Omental fat pad (tissue), 4 donors: ENCODE measurements around the gene FAM131B. TPM values are rescaled to one million over a fixed set of nuclear protein-coding genes. Genes with fewer than 3 reads are reported as not detected.

ENCODE experiments used
- ATAC-seq: fragments of 150-250 bp; one replicate; pipeline ENCODE4 v1.9.1; 2016; ENCODE audit warnings: mild to moderate bottlenecking, moderate library complexity; ENCODE audit not compliant: low FRiP score
- DNase-seq: peaks from one replicate; pipeline ENCODE4 v3.0.0-alpha.2; 2019; ENCODE audit warnings: low spot score
- total RNA-seq, 4 donors: library from RNA; depleted of rRNA; stranded (reverse); fragments of >200 nt; gene quantifications; one replicate each; pipeline ENCODE4 v1.1.0, GENCODE V29; 2016
- TF ChIP-seq, protein P1 (sequence below), 3 donors: fragments of 450-650 bp; IDR thresholded peaks; one replicate each; pipeline ENCODE4 v1.5.1; 2016 to 2017; ENCODE audit warnings: antibody characterized with exemption in 3 of 3, mild to moderate bottlenecking in 3 of 3, moderate library complexity in 2 of 3

The FAM131B gene
- total RNA-seq, 4 donors from 2014 or later = 0.56 to 1.2 (median 0.77) TPM

DNA sequence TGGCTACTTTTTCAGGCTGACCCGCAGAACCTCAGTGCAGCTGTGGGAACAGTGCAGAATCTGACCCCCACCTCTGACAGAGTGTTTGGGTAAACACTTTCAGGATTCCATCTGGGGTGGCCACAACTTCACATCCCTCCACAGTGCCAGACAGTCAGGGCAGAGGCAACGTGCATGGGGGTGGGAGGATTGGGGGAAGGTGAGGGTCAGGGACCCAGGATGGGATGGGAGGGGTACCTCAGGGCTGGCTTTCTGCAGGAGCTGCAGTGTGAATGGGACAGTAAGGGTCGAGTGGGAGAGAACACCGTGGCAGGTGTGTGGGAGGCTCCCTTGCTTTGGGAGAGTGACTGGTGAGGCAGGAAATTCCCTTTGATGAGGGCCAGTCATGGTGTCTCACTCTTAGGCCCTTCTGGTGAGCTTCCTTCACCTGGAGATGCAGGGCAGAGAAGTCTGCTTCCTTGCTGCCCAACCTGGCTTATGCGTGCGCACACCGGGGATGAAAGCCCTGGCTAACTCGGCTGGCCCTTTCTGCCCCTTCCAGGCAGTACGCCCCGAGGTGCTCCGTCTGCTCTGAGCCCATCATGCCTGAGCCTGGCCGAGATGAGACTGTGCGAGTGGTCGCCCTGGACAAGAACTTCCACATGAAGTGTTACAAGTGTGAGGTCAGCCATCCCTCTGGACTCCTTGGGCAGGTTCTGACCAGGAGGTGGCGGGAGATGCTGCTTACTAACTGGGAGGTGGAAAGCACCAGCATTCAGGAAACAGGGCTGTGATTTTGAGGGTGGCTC lies 27.0 kb upstream of the FAM131B start:
- TF ChIP-seq, protein P1, sequence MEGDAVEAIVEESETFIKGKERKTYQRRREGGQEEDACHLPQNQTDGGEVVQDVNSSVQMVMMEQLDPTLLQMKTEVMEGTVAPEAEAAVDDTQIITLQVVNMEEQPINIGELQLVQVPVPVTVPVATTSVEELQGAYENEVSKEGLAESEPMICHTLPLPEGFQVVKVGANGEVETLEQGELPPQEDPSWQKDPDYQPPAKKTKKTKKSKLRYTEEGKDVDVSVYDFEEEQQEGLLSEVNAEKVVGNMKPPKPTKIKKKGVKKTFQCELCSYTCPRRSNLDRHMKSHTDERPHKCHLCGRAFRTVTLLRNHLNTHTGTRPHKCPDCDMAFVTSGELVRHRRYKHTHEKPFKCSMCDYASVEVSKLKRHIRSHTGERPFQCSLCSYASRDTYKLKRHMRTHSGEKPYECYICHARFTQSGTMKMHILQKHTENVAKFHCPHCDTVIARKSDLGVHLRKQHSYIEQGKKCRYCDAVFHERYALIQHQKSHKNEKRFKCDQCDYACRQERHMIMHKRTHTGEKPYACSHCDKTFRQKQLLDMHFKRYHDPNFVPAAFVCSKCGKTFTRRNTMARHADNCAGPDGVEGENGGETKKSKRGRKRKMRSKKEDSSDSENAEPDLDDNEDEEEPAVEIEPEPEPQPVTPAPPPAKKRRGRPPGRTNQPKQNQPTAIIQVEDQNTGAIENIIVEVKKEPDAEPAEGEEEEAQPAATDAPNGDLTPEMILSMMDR (IDR thresholded peaks at IDR 0.05) = no peak
- ATAC-seq = no peak
- DNase-seq = peak; percentile 21

DNA sequence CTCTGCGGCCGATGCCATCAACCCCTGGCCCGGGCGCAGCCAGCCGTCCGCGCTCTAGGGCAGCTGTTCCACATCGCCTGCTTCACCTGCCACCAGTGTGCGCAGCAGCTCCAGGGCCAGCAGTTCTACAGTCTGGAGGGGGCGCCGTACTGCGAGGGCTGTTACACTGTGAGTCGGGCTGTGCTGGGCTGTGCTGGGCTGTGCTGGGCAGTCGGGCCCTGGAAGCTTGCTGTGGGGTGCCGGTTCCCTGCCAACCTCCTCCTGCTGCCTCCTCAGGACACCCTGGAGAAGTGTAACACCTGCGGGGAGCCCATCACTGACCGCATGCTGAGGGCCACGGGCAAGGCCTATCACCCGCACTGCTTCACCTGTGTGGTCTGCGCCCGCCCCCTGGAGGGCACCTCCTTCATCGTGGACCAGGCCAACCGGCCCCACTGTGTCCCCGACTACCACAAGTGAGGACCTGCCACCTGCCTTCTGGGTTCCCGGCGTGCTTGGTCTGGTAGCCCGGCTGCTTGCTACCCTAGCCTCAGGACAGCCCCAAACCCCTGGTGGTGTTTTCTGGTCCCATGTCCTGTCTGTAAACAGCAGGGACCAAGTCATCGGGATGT lies 26.1 kb upstream of the FAM131B start:
- ATAC-seq (no peak), DNase-seq (no peak)
- TF ChIP-seq, protein P1 (IDR thresholded peaks at IDR 0.05) = no peak

DNA sequence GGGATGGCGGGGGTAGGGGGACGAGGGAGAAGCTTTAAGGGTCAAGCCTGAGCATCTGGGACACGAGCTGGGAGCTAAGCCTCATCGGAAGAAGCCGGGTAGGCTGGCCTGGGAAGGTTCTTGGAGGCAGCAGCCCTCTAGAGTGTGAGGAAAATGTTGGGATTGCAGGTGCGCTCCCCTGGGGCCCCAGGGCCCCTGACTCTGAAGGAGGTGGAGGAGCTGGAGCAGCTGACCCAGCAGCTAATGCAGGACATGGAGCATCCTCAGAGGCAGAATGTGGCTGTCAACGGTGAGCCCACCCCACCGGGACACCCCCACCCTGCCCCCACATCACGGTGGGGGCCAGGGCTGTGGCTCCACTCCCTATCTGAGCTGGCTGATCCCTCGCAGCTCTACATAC lies 25.5 kb upstream of the FAM131B start:
- DNase-seq = no peak

DNA sequence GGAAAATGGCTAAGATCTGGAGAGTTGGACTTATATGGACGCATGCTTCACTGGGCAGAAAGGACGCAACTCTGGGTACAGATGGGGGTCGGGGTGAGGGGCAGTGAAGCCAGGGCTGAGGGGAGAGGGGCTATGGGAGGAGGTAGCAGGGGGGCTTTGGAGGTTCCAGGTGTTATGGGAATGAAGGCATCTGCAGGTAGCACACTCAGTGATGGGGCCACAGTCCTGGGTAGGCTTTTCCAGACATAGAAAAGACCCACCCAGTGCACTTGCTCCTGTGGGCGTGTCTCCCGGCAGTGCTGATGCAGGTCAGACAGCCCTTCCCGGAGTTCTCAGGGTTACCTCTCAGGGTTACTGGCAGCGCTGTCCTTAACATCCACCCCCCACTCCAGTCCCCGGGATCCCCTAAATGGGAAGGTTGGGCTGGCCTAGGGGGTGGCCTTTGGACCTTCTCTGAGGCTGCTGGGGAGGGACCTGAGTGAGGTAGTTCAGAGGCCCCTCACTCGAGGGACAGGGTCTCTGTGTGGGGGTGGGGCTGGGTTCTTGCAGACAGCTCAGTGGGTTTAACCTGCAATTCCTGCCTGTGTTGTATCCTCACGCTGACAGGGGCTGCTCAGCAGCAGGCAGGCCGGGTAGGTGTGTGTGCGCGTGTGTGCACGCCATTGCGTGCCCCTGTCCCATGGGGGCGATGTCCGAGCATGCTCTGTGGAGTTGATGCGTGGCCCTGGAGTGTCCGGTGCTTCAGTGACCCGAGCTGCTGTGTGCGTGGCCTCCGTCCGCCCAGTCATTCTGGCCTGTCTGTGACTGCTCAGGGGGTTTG lies 24.9 kb upstream of the FAM131B start:
- ATAC-seq (no peak), DNase-seq (peak; percentile 13)
- TF ChIP-seq, protein P1 (IDR thresholded peaks at IDR 0.05) = no peak

More for the DNA sequence above, 25.5 kb upstream of the FAM131B start:
- ATAC-seq = no peak
- TF ChIP-seq, protein P1 (IDR thresholded peaks at IDR 0.05) = no peak

DNA sequence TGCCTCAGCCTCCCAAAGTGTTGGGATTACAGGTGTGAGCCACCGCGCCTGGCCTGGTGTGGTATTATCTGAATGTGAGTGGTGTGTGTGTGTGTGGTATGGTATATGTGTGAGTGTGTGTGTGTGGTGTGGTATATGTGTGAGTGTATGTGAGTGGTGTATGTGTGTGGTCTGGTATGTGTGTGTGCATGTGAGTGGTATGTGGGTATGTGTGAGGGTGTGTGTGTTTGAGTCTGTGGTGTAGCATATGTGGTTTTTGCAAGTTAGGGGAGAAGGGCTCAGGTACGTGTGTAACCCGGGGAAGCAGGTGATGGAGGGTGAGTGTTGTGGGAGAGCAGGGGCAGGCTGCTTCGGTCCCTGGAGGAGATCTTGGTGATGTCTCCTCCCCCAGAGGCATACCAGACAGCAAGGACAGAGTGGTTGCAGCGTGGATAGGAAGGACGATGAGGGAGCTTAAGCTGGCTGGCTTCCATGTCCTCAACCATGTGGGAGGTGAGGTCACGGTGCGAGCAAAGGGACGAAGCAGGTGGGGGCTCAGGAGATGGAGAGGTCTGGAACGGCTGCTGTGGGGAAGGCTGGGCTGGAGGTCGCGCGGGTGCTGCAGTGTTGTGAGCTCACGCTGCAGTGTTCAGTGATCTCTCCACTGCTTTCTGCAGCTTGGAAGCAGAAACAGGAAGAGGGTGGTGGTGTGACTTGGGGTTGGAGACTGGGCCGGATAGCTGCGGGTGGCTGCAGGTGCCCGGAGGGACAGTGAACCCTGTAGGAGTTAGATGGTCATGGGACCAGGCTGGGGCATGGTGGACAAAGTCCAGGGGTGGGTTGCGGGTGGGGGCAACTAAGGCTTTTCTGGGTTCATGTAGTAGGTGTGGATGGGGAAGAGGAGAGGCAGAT lies 23.6 kb upstream of the FAM131B start:
- peak; percentile 19 for DNase-seq

More for the DNA sequence above, 23.6 kb upstream of the FAM131B start:
- TF ChIP-seq, protein P1 (IDR thresholded peaks at IDR 0.05) = no peak
- no peak for ATAC-seq
